Retinal pigment epithelial cell (primary cell): Measurements from ENCODE around the gene SNRNP48.
A peak's percentile ranks its signal among the peaks of the same experiment; 100 is the strongest.

Experiments used
- DNase-seq: peaks from one replicate; pipeline ENCODE4 v3.0.0-alpha.2; 2010; ENCODE audit warnings: low read depth
- H3K4me3 ChIP-seq: 2 replicates; pipeline ENCODE4 v1.5.1; 2011; ENCODE audit warnings: mild to moderate bottlenecking, low read length, control low read depth, moderate library complexity
- CTCF ChIP-seq: conservative IDR thresholded peaks from 2 replicates; pipeline ENCODE4 v1.5.1; 2011; ENCODE audit warnings: low read depth, low read length, control low read depth, inconsistent platforms

The SNRNP48 gene

GRCh38 chr6:7632501-7633290, 42.7 kb downstream of the SNRNP48 start:
- DNase-seq: no peak
- no peak overlapping the region for H3K4me3 ChIP-seq
- no peak for TF ChIP-seq CTCF

GRCh38 chr6:7633361-7633760, 43.4 kb downstream of the SNRNP48 start:
- peak; percentile 33 for DNase-seq

GRCh38 chr6:7636151-7636550, 46.2 kb downstream of the SNRNP48 start:
- no peak for DNase-seq
- H3K4me3 ChIP-seq: no peak overlapping the region
- TF ChIP-seq CTCF: no peak

More at GRCh38 chr6:7633361-7633760, 43.4 kb downstream of the SNRNP48 start:
- no peak overlapping the region for H3K4me3 ChIP-seq
- no peak for TF ChIP-seq CTCF

- no peak overlapping the region for H3K4me3 ChIP-seq
- DNase-seq: no peak
- no peak for TF ChIP-seq CTCF
Observed at GRCh38 chr6:7637533-7637932, 47.5 kb downstream of the SNRNP48 start.

- DNase-seq: no peak
- H3K4me3 ChIP-seq: no peak overlapping the region
- no peak for TF ChIP-seq CTCF
Observed at GRCh38 chr6:7639427-7639826, 49.4 kb downstream of the SNRNP48 start.

- no peak for TF ChIP-seq CTCF
- H3K4me3 ChIP-seq: no peak overlapping the region
- no peak for DNase-seq
Observed at GRCh38 chr6:7640016-7640415, 50.0 kb downstream of the SNRNP48 start.

GRCh38 chr6:7640607-7641577, 50.9 kb downstream of the SNRNP48 start:
- peak; percentile 79 for DNase-seq
- TF ChIP-seq CTCF: peak; percentile 30
- no peak overlapping the region for H3K4me3 ChIP-seq
